Measurements from ENCODE around the gene GTF2A2. TPM values are rescaled to one million over a fixed set of nuclear protein-coding genes. Genes with fewer than 3 reads are reported as not detected.

Gene GTF2A2
- total and polyA plus RNA-seq, 10 of the 15 experiments (the other 5 are each of a cell fraction or from before 2014, with no cell fraction given): 89.2 to 565 (median 137) TPM

DNA sequence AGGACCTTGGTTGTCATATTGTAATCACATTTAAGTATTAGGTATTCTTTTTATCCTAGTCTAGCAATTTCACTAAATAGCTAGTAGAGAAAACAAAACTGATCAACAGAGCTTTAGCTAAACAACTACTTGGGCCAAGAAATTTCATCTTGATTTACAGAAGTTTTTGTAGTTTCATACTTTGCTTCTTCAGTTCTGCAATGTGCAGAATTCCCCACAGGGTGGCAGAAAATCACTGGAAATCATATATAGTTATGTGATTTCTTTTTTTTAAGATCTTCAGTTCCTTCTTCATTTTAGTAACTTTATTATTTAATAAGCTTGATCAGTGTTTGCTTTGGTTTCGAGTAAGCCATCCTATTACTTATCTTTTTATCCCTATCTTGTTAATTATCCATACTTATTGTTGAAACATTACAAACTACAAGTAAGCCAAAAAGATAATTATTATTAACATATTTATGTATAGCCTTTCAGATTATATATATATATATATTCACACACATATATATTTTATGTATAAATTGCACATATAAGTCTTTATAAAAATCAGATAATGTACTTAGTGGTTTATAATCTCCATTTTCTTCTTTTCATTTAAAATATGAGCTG lies 34.0 kb upstream of the GTF2A2 start (continued):
- TF ChIP-seq, protein P1, sequence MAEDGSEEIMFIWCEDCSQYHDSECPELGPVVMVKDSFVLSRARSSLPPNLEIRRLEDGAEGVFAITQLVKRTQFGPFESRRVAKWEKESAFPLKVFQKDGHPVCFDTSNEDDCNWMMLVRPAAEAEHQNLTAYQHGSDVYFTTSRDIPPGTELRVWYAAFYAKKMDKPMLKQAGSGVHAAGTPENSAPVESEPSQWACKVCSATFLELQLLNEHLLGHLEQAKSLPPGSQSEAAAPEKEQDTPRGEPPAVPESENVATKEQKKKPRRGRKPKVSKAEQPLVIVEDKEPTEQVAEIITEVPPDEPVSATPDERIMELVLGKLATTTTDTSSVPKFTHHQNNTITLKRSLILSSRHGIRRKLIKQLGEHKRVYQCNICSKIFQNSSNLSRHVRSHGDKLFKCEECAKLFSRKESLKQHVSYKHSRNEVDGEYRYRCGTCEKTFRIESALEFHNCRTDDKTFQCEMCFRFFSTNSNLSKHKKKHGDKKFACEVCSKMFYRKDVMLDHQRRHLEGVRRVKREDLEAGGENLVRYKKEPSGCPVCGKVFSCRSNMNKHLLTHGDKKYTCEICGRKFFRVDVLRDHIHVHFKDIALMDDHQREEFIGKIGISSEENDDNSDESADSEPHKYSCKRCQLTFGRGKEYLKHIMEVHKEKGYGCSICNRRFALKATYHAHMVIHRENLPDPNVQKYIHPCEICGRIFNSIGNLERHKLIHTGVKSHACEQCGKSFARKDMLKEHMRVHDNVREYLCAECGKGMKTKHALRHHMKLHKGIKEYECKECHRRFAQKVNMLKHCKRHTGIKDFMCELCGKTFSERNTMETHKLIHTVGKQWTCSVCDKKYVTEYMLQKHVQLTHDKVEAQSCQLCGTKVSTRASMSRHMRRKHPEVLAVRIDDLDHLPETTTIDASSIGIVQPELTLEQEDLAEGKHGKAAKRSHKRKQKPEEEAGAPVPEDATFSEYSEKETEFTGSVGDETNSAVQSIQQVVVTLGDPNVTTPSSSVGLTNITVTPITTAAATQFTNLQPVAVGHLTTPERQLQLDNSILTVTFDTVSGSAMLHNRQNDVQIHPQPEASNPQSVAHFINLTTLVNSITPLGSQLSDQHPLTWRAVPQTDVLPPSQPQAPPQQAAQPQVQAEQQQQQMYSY (CRISPR knock-in tag; IDR thresholded peaks at IDR 0.05): no peak
- TF ChIP-seq HDAC2 (IDR thresholded peaks at IDR 0.05) (no peak), RAD21 (IDR thresholded peaks at IDR 0.05; ENCODE audit: insufficient read depth, low read depth, low read length) (peak; percentile 70), ZNF217 (IDR thresholded peaks at IDR 0.05) (no peak), KAT2A (conservative IDR thresholded peaks at IDR 0.05; ENCODE audit: control insufficient read depth, low read depth, low read length) (no peak), ZBED1 (IDR thresholded peaks at IDR 0.05; ENCODE audit: borderline replicate concordance) (no peak), RBBP5 (conservative IDR thresholded peaks at IDR 0.05) (no peak), RELA (IDR thresholded peaks at IDR 0.05; ENCODE audit: borderline replicate concordance, partially characterized antibody) (no peak), PAX5 (IDR thresholded peaks at IDR 0.05; ENCODE audit: borderline replicate concordance, low read depth, low read length) (no peak), YY1 (IDR thresholded peaks at IDR 0.05; ENCODE audit: low read depth, low read length) (no peak)
- TF ChIP-seq, protein P2, sequence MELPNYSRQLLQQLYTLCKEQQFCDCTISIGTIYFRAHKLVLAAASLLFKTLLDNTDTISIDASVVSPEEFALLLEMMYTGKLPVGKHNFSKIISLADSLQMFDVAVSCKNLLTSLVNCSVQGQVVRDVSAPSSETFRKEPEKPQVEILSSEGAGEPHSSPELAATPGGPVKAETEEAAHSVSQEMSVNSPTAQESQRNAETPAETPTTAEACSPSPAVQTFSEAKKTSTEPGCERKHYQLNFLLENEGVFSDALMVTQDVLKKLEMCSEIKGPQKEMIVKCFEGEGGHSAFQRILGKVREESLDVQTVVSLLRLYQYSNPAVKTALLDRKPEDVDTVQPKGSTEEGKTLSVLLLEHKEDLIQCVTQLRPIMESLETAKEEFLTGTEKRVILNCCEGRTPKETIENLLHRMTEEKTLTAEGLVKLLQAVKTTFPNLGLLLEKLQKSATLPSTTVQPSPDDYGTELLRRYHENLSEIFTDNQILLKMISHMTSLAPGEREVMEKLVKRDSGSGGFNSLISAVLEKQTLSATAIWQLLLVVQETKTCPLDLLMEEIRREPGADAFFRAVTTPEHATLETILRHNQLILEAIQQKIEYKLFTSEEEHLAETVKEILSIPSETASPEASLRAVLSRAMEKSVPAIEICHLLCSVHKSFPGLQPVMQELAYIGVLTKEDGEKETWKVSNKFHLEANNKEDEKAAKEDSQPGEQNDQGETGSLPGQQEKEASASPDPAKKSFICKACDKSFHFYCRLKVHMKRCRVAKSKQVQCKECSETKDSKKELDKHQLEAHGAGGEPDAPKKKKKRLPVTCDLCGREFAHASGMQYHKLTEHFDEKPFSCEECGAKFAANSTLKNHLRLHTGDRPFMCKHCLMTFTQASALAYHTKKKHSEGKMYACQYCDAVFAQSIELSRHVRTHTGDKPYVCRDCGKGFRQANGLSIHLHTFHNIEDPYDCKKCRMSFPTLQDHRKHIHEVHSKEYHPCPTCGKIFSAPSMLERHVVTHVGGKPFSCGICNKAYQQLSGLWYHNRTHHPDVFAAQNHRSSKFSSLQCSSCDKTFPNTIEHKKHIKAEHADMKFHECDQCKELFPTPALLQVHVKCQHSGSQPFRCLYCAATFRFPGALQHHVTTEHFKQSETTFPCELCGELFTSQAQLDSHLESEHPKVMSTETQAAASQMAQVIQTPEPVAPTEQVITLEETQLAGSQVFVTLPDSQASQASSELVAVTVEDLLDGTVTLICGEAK (IDR thresholded peaks at IDR 0.05; ENCODE audit: borderline replicate concordance): peak; percentile 65; the same call in 1 of the 2 replicates
